ENCODE data around the gene LAMP1.
"Not testable (repeated sequence)": the region's sequence is repeated elsewhere in the genome, so short reads cannot be mapped to it uniquely, and the experiment has no call there.

The LAMP1 gene

DNA sequence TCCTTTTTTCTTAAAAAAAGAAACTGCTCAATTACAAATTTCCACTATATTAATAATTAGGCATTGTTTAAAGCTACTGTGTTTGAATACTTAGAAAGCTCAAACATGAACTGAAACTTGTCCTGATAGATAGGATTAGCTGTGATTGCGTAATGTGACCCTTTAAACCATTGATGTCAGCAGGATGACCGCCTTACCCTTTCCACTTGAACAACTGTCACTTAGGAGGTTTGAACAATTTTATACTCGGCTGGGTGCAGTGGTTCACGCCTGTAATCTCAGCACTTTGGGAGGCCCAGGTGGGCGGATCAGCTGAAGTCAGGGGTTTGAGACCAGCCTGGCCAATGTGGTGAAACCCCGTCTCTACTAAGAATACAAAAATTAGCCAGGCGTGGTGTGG lies 2.9 kb downstream of the LAMP1 start:
- Histone ChIP-seq H3K4me3 (ENCODE audit: low read depth, low read length) (no peak overlapping the region), H3K4me1 (ENCODE audit: control insufficient read depth, insufficient read depth, low read length) (peaks cover 2% of the 10 kb centered on the region), H3K36me3 (ENCODE audit: control insufficient read depth, insufficient read depth, low read length) (no peaks in the 10 kb centered on the region), H3K9ac (ENCODE audit: low read depth, low read length) (no peak overlapping the region), H3K9me3 (ENCODE audit: control insufficient read depth, insufficient read depth, low read length) (no peaks in the 10 kb centered on the region), H3K27me3 (ENCODE audit: control insufficient read depth, insufficient read depth, low read length) (no peaks in the 10 kb centered on the region)

DNA sequence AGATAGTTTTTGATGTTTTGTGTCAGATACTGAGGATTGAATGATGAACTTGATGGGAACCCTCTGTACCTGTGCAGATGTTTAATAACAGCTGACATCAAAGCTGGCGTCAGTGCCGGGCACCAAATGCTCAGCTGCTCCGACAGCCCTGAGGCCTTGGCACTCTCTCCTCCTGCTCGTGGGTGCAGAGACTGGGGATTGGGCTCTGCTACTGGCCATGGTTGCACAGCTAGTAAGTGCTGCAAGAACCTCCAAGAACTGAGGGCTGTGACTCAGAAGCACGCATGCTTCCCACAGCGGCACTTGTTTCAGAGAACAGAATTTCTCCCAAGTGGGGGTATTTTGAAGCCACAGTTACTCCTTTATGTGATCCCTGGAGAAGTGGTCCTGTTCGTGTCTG lies 5.9 kb downstream of the LAMP1 start:
- Histone ChIP-seq H3K36me3 (ENCODE audit: control insufficient read depth, insufficient read depth, low read length) (no peaks in the 10 kb centered on the region), H3K9me3 (ENCODE audit: control insufficient read depth, insufficient read depth, low read length) (no peaks in the 10 kb centered on the region), H3K27me3 (ENCODE audit: control insufficient read depth, insufficient read depth, low read length) (no peaks in the 10 kb centered on the region), H3K9ac (ENCODE audit: low read depth, low read length) (no peak overlapping the region), H3K4me3 (ENCODE audit: low read depth, low read length) (no peak overlapping the region), H3K4me1 (ENCODE audit: control insufficient read depth, insufficient read depth, low read length) (peaks cover 2% of the 10 kb centered on the region)

DNA sequence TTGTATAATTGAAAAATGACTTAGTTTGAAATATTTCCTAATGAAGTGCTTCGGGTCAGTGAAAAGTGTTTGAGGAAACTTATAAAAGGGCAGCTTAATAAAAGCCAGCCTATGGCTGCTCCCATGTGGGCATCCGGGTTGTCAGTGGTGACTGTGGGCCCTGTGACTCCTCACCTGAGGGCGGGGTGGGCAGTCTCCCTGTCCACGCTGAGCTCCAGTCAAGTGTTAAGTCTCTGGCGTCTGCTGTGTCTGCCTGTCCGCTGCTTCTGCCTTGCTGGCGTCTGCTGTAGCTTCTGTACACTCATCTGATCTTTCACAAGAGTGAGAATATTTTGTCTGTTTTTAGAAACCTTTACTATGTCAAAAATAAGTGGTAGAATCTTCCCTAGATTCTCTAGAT lies 7.1 kb downstream of the LAMP1 start:
- no peaks in the 10 kb centered on the region for H3K27me3 ChIP-seq (ENCODE audit: control insufficient read depth, insufficient read depth, low read length)
- no peak overlapping the region for H3K9ac ChIP-seq (ENCODE audit: low read depth, low read length)
- no peaks in the 10 kb centered on the region for H3K4me1 ChIP-seq (ENCODE audit: control insufficient read depth, insufficient read depth, low read length)
- H3K4me3 ChIP-seq (ENCODE audit: low read depth, low read length), result no peak overlapping the region
- no peaks in the 10 kb centered on the region for H3K9me3 ChIP-seq (ENCODE audit: control insufficient read depth, insufficient read depth, low read length)
- H3K36me3 ChIP-seq (ENCODE audit: control insufficient read depth, insufficient read depth, low read length), result no peaks in the 10 kb centered on the region

DNA sequence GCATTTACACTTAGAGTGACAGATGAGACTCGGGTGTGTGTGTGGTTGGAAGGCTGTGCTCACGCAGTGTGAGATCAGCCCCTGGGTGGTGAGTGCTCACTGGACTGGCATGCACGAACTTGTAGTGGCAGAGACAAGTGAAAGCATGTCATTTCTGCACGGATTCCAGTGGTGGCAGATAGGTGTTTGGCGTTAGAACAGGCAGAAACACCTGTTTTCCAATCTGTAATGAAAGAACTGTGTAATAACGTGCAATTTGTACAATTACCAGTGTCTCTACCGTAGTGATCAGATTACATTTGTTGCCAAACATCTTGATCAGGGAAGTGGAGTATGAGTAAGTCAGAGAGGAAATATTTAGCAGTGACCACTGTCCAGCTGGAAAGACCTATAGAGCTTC lies 8.2 kb downstream of the LAMP1 start:
- Histone ChIP-seq H3K9ac (ENCODE audit: low read depth, low read length) (no peak overlapping the region), H3K27me3 (ENCODE audit: control insufficient read depth, insufficient read depth, low read length) (no peaks in the 10 kb centered on the region), H3K4me3 (ENCODE audit: low read depth, low read length) (no peak overlapping the region), H3K36me3 (ENCODE audit: control insufficient read depth, insufficient read depth, low read length) (peaks cover 3% of the 10 kb centered on the region), H3K4me1 (ENCODE audit: control insufficient read depth, insufficient read depth, low read length) (no peaks in the 10 kb centered on the region), H3K9me3 (ENCODE audit: control insufficient read depth, insufficient read depth, low read length) (no peaks in the 10 kb centered on the region)

DNA sequence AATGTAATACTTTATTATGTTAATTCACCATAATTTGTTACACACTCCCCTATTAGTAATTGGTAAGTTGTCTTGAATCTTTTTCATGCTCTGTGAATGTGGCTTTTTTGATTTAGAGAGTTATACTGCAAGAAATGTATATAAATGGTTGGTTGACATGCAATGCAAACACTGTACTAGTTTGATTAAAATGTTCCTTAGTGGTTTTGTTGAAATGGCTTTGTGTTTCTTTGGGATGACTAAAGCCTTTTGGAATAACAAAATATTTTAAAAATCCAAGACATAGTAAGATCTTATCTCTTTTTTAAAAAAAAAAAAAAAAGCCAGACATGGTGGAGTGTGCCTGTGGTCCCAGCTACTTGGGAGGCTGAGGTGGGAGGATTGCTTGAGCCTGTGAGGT lies 10.5 kb downstream of the LAMP1 start:
- H3K4me1 ChIP-seq (ENCODE audit: control insufficient read depth, insufficient read depth, low read length), result no peaks in the 10 kb centered on the region
- H3K4me3 ChIP-seq (ENCODE audit: low read depth, low read length), result no peak overlapping the region
- peaks cover 10% of the 10 kb centered on the region for H3K36me3 ChIP-seq (ENCODE audit: control insufficient read depth, insufficient read depth, low read length)
- H3K27me3 ChIP-seq (ENCODE audit: control insufficient read depth, insufficient read depth, low read length), result no peaks in the 10 kb centered on the region
- no peak overlapping the region for H3K9ac ChIP-seq (ENCODE audit: low read depth, low read length)
- H3K9me3 ChIP-seq (ENCODE audit: control insufficient read depth, insufficient read depth, low read length), result no peaks in the 10 kb centered on the region

DNA sequence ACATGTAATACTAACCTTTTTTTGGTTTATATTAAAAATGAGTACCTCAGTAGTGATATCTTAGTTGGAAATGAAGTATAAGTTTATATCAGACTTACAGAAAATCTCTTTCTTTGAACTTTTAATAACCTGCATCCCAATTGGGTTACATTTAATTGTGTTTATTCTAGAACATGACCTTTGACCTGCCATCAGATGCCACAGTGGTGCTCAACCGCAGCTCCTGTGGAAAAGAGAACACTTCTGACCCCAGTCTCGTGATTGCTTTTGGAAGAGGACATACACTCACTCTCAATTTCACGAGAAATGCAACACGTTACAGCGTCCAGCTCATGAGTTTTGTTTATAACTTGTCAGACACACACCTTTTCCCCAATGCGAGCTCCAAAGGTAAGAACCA lies 12.4 kb downstream of the LAMP1 start:
- H3K9ac ChIP-seq (ENCODE audit: low read depth, low read length), result no peak overlapping the region
- no peaks in the 10 kb centered on the region for H3K9me3 ChIP-seq (ENCODE audit: control insufficient read depth, insufficient read depth, low read length)
- H3K4me3 ChIP-seq (ENCODE audit: low read depth, low read length), result no peak overlapping the region
- H3K27me3 ChIP-seq (ENCODE audit: control insufficient read depth, insufficient read depth, low read length), result no peaks in the 10 kb centered on the region
- peaks cover 10% of the 10 kb centered on the region for H3K36me3 ChIP-seq (ENCODE audit: control insufficient read depth, insufficient read depth, low read length)
- H3K4me1 ChIP-seq (ENCODE audit: control insufficient read depth, insufficient read depth, low read length), result no peaks in the 10 kb centered on the region

DNA sequence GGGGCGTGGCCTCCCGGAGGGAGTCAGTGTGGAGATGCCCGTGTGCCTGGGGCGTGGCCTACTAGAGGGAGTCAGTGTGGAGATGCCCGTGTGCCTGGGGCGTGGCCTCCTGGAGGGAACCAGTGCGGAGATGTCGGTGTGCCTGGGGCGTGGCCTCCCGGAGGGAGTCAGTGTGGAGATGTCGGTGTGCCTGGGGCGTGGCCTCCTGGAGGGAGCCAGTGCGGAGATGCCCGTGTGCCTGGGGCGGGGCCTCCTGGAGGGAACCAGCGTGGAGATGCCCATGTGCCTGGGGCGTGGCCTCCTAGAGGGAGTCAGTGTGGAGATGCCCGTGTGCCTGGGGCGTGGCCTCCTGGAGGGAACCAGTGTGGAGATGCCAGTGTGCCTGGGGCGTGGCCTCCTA lies 17.1 kb downstream of the LAMP1 start:
- not testable (repeated sequence) for H3K9ac ChIP-seq (ENCODE audit: low read depth, low read length)
- H3K36me3 ChIP-seq (ENCODE audit: control insufficient read depth, insufficient read depth, low read length), result peaks cover 24% of the 10 kb centered on the region

DNA sequence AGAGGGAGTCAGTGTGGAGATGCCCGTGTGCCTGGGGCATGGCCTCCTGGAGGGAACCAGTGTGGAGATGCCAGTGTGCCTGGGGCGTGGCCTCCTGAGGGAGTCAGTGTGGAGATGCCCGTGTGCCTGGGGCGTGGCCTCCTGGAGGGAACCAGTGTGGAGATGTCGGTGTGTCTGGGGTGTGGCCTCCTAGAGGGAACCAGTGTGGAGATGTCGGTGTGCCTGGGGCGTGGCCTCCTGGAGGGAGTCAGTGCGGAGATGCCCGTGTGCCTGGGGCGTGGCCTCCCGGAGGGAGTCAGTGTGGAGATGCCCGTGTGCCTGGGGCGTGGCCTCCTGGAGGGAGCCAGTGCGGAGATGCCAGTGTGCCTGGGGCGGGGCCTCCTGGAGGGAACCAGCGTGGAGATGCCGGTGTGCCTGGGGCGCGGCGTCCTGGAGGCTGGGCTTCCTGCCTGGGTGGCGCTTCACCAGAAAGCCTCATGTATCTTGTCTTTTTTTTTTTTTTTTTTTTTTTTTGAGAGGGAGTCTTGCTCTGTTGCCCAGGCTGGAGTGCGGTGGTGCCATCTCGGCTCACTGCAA lies 17.9 kb downstream of the LAMP1 start:
- H3K4me1 ChIP-seq (ENCODE audit: control insufficient read depth, insufficient read depth, low read length); H3K27me3 ChIP-seq (ENCODE audit: control insufficient read depth, insufficient read depth, low read length); H3K9ac ChIP-seq (ENCODE audit: low read depth, low read length); H3K4me3 ChIP-seq (ENCODE audit: low read depth, low read length); H3K9me3 ChIP-seq (ENCODE audit: control insufficient read depth, insufficient read depth, low read length): not testable (repeated sequence)
- peaks cover 29% of the 10 kb centered on the region for H3K36me3 ChIP-seq (ENCODE audit: control insufficient read depth, insufficient read depth, low read length)

More for the DNA sequence above, 17.1 kb downstream of the LAMP1 start:
- not testable (repeated sequence) for H3K9me3 ChIP-seq (ENCODE audit: control insufficient read depth, insufficient read depth, low read length); H3K4me3 ChIP-seq (ENCODE audit: low read depth, low read length); H3K27me3 ChIP-seq (ENCODE audit: control insufficient read depth, insufficient read depth, low read length); H3K4me1 ChIP-seq (ENCODE audit: control insufficient read depth, insufficient read depth, low read length)

DNA sequence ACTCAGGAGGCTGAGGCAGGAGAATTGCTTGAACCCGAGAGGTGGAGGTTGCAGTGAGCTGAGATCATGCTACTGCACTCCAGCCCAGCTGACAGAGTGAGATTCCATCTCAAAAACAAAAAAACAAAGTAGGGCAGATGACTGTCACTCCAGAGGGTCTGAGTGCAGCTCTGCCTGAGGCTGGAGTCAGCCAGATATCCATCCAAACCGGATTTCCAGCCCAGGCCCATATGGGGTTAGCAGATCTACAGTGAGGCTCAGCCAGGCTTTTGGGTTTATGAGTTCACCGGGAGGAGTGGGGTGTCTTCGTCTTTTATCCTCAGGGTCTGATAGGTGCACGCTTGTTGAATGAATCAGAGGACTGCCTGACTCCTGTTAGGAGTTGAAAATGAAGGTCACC lies 19.0 kb downstream of the LAMP1 start:
- no peaks in the 10 kb centered on the region for H3K4me1 ChIP-seq (ENCODE audit: control insufficient read depth, insufficient read depth, low read length)
- H3K36me3 ChIP-seq (ENCODE audit: control insufficient read depth, insufficient read depth, low read length), result peaks cover 30% of the 10 kb centered on the region
- H3K27me3 ChIP-seq (ENCODE audit: control insufficient read depth, insufficient read depth, low read length), result no peaks in the 10 kb centered on the region
- H3K9ac ChIP-seq (ENCODE audit: low read depth, low read length), result no peak overlapping the region
- H3K9me3 ChIP-seq (ENCODE audit: control insufficient read depth, insufficient read depth, low read length), result no peaks in the 10 kb centered on the region
- H3K4me3 ChIP-seq (ENCODE audit: low read depth, low read length), result no peak overlapping the region

DNA sequence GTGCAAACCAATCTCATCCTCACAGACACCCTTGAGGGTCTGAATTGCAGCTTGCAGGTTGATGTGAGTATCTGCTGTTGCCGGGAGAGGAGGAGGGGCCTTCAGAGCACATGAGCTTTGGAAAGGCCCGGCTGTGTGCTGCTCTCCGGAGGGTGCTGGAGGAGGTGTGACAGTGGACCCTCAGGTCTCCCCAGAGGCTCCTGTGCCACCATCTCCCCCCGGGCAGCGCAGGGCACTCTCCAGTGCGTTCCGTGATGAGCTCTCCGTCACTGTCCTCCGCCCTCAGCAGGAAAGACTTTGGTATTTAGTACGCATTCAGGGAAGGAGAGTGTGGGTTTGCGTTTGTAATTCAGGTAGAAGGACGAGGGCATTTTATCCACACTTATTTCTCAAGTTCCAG lies 20.0 kb downstream of the LAMP1 start:
- Histone ChIP-seq H3K4me1 (ENCODE audit: control insufficient read depth, insufficient read depth, low read length) (no peaks in the 10 kb centered on the region), H3K4me3 (ENCODE audit: low read depth, low read length) (no peak overlapping the region), H3K9ac (ENCODE audit: low read depth, low read length) (no peak overlapping the region), H3K36me3 (ENCODE audit: control insufficient read depth, insufficient read depth, low read length) (peaks cover 36% of the 10 kb centered on the region), H3K27me3 (ENCODE audit: control insufficient read depth, insufficient read depth, low read length) (no peaks in the 10 kb centered on the region), H3K9me3 (ENCODE audit: control insufficient read depth, insufficient read depth, low read length) (no peaks in the 10 kb centered on the region)

DNA sequence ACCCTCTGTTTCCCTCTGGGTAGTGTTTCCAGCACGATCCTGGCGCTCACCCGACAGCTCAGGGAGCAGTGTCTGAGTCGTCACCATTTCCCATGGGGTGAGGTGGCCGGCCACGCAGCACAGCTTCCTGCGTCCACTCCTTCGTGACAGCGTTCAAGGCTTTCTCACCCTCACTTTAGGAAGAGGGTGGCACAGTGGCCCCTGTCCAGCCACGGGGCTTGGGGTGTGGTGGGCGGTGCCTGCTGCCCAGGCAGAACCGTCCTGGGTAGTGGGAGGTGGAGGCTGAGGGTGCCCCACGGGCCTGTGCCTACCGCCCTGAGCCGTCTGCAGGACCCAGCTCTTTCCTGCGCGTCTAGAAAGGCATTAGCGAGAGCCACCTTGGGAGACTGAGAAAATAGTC lies 21.9 kb downstream of the LAMP1 start:
- Histone ChIP-seq H3K4me3 (ENCODE audit: low read depth, low read length) (no peak overlapping the region), H3K9ac (ENCODE audit: low read depth, low read length) (no peak overlapping the region), H3K4me1 (ENCODE audit: control insufficient read depth, insufficient read depth, low read length) (no peaks in the 10 kb centered on the region), H3K36me3 (ENCODE audit: control insufficient read depth, insufficient read depth, low read length) (peaks cover 49% of the 10 kb centered on the region), H3K27me3 (ENCODE audit: control insufficient read depth, insufficient read depth, low read length) (no peaks in the 10 kb centered on the region), H3K9me3 (ENCODE audit: control insufficient read depth, insufficient read depth, low read length) (no peaks in the 10 kb centered on the region)

DNA sequence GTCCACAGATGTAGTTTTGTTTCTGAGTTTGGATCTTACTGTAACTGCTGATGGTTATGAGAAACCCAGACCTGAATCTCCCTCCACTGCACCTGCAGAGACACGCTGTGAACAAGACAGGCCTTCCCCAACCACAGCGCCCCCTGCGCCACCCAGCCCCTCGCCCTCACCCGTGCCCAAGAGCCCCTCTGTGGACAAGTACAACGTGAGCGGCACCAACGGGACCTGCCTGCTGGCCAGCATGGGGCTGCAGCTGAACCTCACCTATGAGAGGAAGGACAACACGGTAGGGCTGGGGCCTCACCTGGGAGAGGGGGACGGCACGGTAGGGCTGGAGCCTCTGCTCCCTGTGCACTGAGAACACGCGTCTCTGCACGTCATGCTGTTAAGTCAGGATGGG lies 22.3 kb downstream of the LAMP1 start:
- no peaks in the 10 kb centered on the region for H3K27me3 ChIP-seq (ENCODE audit: control insufficient read depth, insufficient read depth, low read length)
- no peak overlapping the region for H3K4me3 ChIP-seq (ENCODE audit: low read depth, low read length)
- H3K4me1 ChIP-seq (ENCODE audit: control insufficient read depth, insufficient read depth, low read length), result no peaks in the 10 kb centered on the region
- no peak overlapping the region for H3K9ac ChIP-seq (ENCODE audit: low read depth, low read length)
- no peaks in the 10 kb centered on the region for H3K9me3 ChIP-seq (ENCODE audit: control insufficient read depth, insufficient read depth, low read length)
- peaks cover 51% of the 10 kb centered on the region for H3K36me3 ChIP-seq (ENCODE audit: control insufficient read depth, insufficient read depth, low read length)

Data from iPS-15b (cell line).